GM19043 (cell line): Measurements from ENCODE around the gene GPR137B.
"Not testable (repeated sequence)": the region's sequence is repeated elsewhere in the genome, so short reads cannot be mapped to it uniquely, and the experiment has no call there.

ENCODE experiments used
- ATAC-seq: cut with Tn5 transposase; IDR thresholded peaks from one replicate; pipeline ENCODE4 v1.9.1; 2021; ENCODE audit warnings: low read depth; ENCODE audit not compliant: unreplicated experiment

Gene GPR137B

DNA sequence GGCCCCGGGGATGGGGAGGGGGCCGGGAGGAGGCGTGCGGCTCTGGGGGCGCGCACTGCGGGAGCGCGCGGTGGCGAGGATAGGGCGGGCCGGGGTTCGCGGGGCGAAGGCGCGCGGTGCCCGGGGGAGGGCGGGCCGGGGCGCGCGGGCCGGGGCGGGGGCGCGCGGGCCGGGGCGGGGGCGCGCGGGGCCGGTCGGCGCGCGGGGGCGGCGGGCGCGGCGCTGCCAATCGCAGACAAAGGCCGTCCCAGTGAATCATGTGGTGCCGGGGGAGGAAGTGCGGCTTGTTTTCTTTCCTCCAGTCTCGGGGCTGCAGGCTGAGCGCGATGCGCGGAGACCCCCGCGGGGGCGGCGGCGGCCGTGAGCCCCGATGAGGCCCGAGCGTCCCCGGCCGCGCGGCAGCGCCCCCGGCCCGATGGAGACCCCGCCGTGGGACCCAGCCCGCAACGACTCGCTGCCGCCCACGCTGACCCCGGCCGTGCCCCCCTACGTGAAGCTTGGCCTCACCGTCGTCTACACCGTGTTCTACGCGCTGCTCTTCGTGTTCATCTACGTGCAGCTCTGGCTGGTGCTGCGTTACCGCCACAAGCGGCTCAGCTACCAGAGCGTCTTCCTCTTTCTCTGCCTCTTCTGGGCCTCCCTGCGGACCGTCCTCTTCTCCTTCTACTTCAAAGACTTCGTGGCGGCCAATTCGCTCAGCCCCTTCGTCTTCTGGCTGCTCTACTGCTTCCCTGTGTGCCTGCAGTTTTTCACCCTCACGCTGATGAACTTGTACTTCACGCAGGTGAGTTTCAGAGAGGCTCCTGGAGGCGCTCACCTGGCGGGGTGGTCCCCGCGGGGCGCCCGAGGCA lies at the start of gene GPR137B:
Gene GPR137B, plus strand, starts transcription at position 287 of the 851 bp plus-strand sequence. Its CDS starts 84 bp downstream, at position 371.
- peak; percentile 57 for ATAC-seq

- ATAC-seq = no peak
These were observed 49.4 kb upstream of the GPR137B start for GRCh38 chr1:236092899-236093298.

DNA sequence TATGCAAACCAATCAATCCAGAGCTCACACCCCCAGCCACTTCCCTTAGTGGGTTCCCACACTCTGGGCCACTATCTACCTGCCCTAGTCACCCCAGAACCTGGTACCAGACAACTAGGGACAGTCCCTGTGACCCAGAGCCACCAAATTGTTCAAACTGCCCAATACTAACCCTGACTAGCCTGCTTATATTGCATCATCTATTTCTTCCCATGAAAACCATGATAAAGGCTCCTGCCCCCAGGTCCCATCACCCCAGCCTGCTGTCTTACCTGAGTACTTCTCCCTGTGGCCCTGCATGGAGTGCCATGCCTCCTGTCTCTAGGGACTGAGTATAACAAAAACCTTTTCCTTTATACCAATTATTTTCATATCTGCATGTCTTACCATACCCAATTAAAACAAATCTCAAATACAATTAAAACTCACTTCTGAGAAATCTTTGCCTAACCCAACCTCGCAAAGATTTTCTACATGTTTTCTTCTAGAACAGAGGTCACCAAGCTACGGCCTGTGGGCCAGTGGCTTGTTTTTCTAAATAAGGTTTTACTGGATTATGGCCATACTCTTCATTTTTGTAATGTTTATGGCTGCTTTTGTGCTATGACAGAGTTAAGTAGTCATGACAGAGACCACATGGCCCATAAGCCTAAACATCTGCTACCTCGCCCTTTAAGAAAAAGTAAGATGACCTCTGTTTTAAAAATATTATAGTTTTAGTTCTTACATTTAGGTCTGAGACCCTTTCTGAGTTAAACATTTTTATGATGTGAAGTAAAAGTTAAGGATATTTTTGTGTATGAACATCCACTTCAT lies 46.4 kb upstream of the GPR137B start:
- no peak for ATAC-seq

GRCh38 chr1:236096660-236097482 lies 45.5 kb upstream of the GPR137B start:
- ATAC-seq = not testable (repeated sequence)

DNA sequence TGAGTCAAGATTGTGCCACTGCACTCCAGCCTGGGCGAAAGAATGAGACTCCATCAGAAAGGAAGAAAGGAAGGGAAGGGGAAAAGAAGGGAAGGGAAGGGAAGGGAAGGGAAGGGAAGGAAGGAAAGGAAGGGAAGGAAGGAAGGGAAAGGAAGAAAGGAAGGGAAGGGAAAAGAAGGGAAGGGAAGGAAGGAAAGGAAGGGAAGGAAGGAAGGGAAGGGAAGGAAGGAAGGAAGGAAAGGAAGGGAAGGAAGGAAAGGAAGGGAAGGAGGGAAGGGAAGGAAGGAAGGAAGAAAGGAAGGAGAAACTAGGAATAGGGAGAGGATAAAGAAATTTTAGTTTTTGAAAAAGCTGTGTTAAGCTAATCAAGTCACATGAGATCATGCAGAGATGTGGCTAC lies 44.1 kb upstream of the GPR137B start:
- no peak for ATAC-seq

DNA sequence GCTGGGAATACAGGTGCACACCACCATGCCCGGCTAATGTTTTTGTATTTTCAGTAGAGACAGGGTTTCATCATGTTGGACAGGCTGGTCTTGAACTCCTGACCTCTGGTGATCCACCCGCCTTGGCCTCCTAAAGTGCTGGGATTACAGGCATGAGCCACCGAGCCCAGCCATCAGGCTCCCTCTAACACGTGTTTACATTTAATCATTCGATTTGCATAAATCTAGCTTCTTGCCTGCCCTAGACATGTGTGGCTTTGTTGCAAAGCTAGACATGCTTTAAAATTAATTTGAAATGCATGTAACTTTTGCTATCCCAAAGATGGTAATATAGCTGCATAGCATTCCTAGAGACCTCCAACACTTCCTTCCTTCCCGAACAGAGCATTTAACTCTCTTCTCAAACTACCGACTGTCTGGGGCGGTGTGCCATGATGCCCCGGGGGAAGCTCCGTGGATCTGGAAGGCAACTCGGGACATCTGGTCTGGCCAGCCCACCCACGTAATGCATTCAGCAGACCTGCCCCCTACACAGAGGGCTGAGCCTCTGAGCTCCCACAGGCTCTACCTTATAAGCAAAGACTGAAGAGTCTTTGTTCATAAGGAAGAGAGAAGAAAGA lies 42.9 kb upstream of the GPR137B start:
- no peak for ATAC-seq

GRCh38 chr1:236100799-236101198 lies 41.5 kb upstream of the GPR137B start:
- no peak for ATAC-seq

DNA sequence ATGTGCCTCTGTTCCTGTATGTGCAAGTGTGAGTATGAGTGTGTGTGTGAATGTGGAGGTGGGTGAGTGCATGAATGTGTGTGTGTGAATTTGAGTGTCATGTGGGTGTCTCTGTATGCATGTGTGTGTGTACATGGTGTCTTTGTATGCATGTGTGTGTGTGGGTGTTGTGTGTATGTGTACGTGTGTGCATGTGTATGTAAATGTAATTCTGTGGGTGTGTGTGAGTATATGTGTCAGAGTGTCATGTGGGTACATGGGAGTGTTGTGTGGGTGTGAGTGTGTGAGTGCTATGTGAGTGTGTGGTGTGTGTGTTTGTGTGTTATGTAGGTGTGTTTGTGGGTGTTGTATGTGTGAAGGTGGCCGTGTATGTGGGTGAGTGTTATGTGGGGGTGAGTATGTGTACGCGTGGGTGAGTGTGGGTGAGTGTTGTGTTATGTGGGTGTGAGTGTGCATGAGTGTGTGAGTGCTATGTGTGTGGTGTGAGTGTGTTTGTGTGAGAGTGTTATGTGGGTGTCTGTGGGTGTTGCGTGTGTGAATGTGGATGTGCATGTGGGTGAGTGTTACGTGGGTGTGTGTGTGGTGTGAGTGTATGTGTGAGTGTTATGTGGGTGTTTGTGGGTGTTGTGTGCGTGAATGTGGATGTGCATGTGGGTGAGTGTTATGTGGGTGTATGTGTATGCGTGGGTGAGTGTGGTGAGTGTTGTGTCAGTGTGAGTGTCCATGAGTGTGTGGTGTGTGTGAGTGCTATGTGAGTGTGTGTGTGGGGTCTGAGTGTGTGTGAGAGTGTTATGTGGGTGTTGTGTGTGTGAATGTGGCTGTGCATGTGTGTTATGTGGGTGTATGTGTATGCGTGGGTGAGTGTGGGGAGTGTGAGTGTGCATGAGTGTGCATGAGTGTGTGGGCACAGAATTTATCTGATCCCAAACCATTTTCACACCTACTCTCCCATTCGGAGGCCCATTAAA lies 40.8 kb upstream of the GPR137B start:
- ATAC-seq = no peak

DNA sequence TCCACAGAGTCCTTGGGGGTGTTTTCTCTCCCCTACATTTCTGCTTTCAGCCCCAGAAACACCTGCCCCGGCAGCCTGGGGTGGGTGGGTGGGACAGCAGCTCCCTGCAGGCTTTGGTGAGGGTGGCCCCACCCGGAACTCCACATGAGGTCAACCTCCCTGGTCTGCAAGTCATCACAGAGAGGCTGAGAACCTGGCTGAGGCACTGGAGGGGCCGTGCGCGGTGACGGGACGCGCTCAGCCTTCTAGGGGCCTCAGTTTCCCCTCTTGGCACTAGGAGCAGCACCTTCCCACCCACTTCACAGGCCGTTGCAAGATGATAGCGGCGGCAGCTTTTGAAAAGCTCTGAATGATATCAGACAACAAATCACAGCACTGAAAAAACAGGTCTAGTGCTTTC lies 39.7 kb upstream of the GPR137B start:
- ATAC-seq = no peak

GRCh38 chr1:236103059-236103458 lies 39.3 kb upstream of the GPR137B start:
- no peak for ATAC-seq

- no peak for ATAC-seq
These were observed 38.6 kb upstream of the GPR137B start for GRCh38 chr1:236103646-236104218.

DNA sequence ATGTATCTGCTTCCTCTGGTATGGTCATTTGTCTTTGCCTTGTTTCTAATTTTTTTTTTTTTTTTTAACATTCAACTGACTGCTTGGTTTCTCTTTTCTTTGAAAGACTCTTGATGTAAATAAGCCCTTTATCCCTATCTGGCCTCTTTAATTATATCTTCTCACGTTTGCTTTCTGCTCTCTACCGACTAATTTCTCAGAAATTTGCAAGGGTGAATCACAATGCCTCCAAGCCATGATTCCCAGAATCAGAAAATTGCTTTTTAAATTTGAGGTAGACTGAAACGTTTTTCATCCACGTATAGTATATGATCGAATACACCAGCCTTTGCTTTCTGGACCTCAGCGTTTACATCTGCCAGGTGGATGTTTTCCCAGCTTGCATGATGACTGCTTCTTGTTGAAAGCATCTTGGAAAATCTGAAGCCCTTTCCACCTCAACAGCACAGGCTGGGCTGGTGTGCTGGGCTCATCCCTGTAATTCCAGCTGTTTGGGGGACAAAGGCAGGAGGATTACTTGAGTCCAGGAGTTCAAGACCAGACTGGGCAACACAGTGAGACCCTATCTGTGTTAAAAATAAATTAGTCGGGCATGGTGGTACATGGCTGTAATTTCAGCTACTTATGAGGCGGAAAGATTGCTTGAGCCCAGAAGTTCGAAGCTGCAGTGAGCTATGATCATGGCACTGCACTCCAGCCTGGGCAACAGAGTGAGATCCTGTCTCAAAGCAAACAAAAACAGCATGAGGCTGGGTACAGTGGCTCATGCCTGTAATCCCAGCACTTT lies 35.0 kb upstream of the GPR137B start:
- ATAC-seq = no peak

DNA sequence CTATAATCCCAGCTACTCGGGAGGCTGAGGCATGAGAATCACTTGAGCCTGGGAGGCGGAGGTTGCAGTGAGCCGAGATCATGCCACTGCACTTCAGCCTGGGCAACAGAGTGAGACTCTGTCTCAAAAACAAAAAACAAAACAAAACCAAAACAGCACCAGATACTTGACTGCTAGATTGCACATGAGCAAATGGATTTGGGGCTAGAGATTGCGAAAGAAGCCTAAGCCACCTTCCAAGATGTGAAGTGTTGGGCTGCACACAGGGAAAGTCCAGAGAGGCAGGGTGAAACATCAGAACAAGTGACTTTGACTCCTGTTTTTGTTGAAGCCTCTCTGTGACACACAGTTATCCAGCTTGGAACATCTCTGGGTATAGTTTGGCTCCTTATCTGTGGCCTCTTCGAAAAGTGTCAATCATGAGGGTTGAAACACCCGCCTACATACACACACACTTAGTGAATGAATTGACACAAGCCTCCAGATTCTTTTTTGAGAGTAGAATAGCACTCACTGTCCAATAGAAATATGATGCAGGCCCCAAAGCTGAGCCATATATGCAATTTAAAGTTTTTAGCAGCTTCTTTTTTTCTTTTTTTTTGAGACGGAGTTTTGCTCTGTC lies 34.2 kb upstream of the GPR137B start:
- ATAC-seq = no peak

- ATAC-seq = no peak
These were observed 32.2 kb upstream of the GPR137B start for GRCh38 chr1:236110137-236110536.

DNA sequence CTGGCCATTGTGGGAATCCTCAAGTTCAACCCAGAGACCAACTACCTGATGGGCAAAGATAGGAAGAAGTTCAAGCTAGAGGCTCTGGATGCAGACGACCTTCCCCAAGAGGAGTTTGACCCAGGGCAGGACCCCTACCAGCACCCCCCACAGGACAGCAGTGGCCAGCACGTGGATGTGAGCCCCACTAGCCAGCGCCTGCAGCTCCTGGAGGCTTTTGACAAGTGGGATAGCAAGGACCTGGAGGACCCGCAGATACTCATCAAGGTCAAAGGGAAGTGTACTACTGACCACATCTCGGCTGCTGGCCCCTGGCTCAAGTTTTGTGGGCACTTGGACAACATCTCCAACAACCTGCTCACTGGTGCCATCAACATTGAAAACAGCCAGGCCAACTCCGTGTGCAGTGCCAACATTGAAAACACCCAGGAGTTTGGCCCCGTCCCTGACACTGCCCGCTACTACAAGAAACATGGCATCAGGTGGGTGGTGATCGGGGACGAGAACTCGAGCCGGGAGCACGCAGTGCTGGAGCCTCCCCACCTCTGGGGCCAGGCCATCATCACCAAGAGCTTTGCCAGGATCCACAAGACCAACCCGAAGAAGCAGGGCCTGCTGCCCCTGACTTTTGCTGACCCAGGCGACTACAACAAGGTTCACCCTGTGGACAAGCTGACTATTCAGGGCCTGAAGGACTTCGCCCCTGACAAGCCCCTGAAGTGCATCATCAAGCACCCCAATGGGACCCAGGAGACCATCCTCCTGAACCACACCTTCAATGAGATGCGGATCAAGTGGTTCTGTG lies 30.6 kb upstream of the GPR137B start:
- ATAC-seq = no peak

DNA sequence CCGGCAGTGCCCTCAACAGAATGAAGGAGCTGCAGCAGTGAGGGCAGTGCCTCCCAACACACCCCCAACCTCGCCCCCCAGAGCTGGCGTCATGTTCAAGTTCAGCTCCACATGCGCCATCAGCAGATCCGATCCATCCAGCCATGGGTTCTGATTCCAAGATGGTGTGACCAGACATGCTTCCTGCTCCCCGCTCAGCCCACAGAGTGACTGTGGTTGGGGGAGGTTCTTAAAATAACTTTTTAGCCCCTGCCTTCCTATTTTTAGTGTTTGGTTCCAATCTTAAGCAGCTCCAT lies 30.1 kb upstream of the GPR137B start:
- ATAC-seq = no peak
